Measurements from ENCODE around the gene PCGF1. TPM values are rescaled to one million over a fixed set of nuclear protein-coding genes. Genes with fewer than 3 reads are reported as not detected.

Gene PCGF1
- total RNA-seq, 1 experiment from 2014 or later, result 44.8 TPM

- Histone ChIP-seq H3K4me3 (ENCODE audit: low read length) (peak overlapping the region; percentile 68; the same call in 1 of the 2 replicates), H2AFZ (ENCODE audit: low read length) (no peak overlapping the region; the same call in 1 of the 2 replicates), H3K36me3 (ENCODE audit: insufficient read depth, low read length) (0 out of 2 replicates have a peak, but pooled peaks cover 4% of the 10 kb centered on the region), H3K9me2 (replicated peaks; ENCODE audit: insufficient read depth, low read length) (no peaks in the 10 kb centered on the region), H3K27ac (ENCODE audit: low read length) (no peak overlapping the region), H3K79me2 (ENCODE audit: low read length) (no peaks in the 10 kb centered on the region), H3K4me2 (ENCODE audit: low read depth, low read length, poor library complexity, severe bottlenecking) (peak overlapping the region; percentile 71), H3K27me3 (ENCODE audit: low read length) (no peaks in the 10 kb centered on the region), H3K9ac (ENCODE audit: low read length) (0 out of 2 replicates have a peak overlapping the region, but pooled peaks have one; percentile 78), H3K4me1 (ENCODE audit: low read length) (peaks cover 13% of the 10 kb centered on the region), H3K9me3 (ENCODE audit: low read length) (no peaks in the 10 kb centered on the region), H4K20me1 (ENCODE audit: insufficient read depth, low read depth, low read length) (peaks cover 14% of the 10 kb centered on the region; the same call in 1 of the 2 replicates)
- DNase-seq, result no peak
These were observed 45.7 kb upstream of the PCGF1 start for GRCh38 chr2:74552914-74553811.

GRCh38 chr2:74551942-74552913, 44.7 kb upstream of the PCGF1 start:
- H3K27ac ChIP-seq (ENCODE audit: low read length), result no peak overlapping the region
- no peak overlapping the region for H2AFZ ChIP-seq (ENCODE audit: low read length)
- H3K9ac ChIP-seq (ENCODE audit: low read length), result no peak overlapping the region
- H3K36me3 ChIP-seq (ENCODE audit: insufficient read depth, low read length), result 0 out of 2 replicates have a peak, but pooled peaks cover 4% of the 10 kb centered on the region
- no peak for DNase-seq
- H3K4me2 ChIP-seq (ENCODE audit: low read depth, low read length, poor library complexity, severe bottlenecking), result no peak overlapping the region
- H3K4me1 ChIP-seq (ENCODE audit: low read length), result peaks cover 13% of the 10 kb centered on the region
- no peaks in the 10 kb centered on the region for H3K79me2 ChIP-seq (ENCODE audit: low read length)
- no peaks in the 10 kb centered on the region for H3K27me3 ChIP-seq (ENCODE audit: low read length)
- no peaks in the 10 kb centered on the region for H3K9me2 ChIP-seq (replicated peaks; ENCODE audit: insufficient read depth, low read length)
- H3K4me3 ChIP-seq (ENCODE audit: low read length), result no peak overlapping the region
- peaks cover 14% of the 10 kb centered on the region; the same call in 1 of the 2 replicates for H4K20me1 ChIP-seq (ENCODE audit: insufficient read depth, low read depth, low read length)
- H3K9me3 ChIP-seq (ENCODE audit: low read length), result no peaks in the 10 kb centered on the region

- no peak overlapping the region for H3K9ac ChIP-seq (ENCODE audit: low read length)
- no peak overlapping the region for H2AFZ ChIP-seq (ENCODE audit: low read length)
- peaks cover 14% of the 10 kb centered on the region; the same call in 1 of the 2 replicates for H4K20me1 ChIP-seq (ENCODE audit: insufficient read depth, low read depth, low read length)
- H3K9me2 ChIP-seq (replicated peaks; ENCODE audit: insufficient read depth, low read length), result no peaks in the 10 kb centered on the region
- H3K9me3 ChIP-seq (ENCODE audit: low read length), result no peaks in the 10 kb centered on the region
- DNase-seq, result no peak
- no peak overlapping the region for H3K4me2 ChIP-seq (ENCODE audit: low read depth, low read length, poor library complexity, severe bottlenecking)
- no peaks in the 10 kb centered on the region for H3K79me2 ChIP-seq (ENCODE audit: low read length)
- no peaks in the 10 kb centered on the region for H3K27me3 ChIP-seq (ENCODE audit: low read length)
- H3K27ac ChIP-seq (ENCODE audit: low read length), result no peak overlapping the region
- no peak overlapping the region for H3K4me3 ChIP-seq (ENCODE audit: low read length)
- peaks cover 13% of the 10 kb centered on the region for H3K4me1 ChIP-seq (ENCODE audit: low read length)
- 0 out of 2 replicates have a peak, but pooled peaks cover 4% of the 10 kb centered on the region for H3K36me3 ChIP-seq (ENCODE audit: insufficient read depth, low read length)
These were observed 44.0 kb upstream of the PCGF1 start for GRCh38 chr2:74551530-74551929.

GRCh38 chr2:74550231-74550630, 42.7 kb upstream of the PCGF1 start:
- H3K79me2 ChIP-seq (ENCODE audit: low read length), result no peaks in the 10 kb centered on the region
- peaks cover 8% of the 10 kb centered on the region for H3K4me1 ChIP-seq (ENCODE audit: low read length)
- DNase-seq, result no peak
- H3K36me3 ChIP-seq (ENCODE audit: insufficient read depth, low read length), result no peaks in the 10 kb centered on the region
- H3K4me3 ChIP-seq (ENCODE audit: low read length), result no peak overlapping the region
- H3K9ac ChIP-seq (ENCODE audit: low read length), result no peak overlapping the region
- H2AFZ ChIP-seq (ENCODE audit: low read length), result no peak overlapping the region
- no peak overlapping the region for H3K4me2 ChIP-seq (ENCODE audit: low read depth, low read length, poor library complexity, severe bottlenecking)
- no peaks in the 10 kb centered on the region for H3K9me2 ChIP-seq (replicated peaks; ENCODE audit: insufficient read depth, low read length)
- no peak overlapping the region for H3K27ac ChIP-seq (ENCODE audit: low read length)
- 0 out of 2 replicates have a peak, but pooled peaks cover 2% of the 10 kb centered on the region for H4K20me1 ChIP-seq (ENCODE audit: insufficient read depth, low read depth, low read length)
- no peaks in the 10 kb centered on the region for H3K9me3 ChIP-seq (ENCODE audit: low read length)
- no peaks in the 10 kb centered on the region for H3K27me3 ChIP-seq (ENCODE audit: low read length)

GRCh38 chr2:74548900-74549826, 41.7 kb upstream of the PCGF1 start:
- no peak for DNase-seq
- no peaks in the 10 kb centered on the region for H3K79me2 ChIP-seq (ENCODE audit: low read length)
- H3K4me3 ChIP-seq (ENCODE audit: low read length), result no peak overlapping the region
- no peaks in the 10 kb centered on the region for H3K9me3 ChIP-seq (ENCODE audit: low read length)
- no peak overlapping the region for H3K4me2 ChIP-seq (ENCODE audit: low read depth, low read length, poor library complexity, severe bottlenecking)
- H3K9ac ChIP-seq (ENCODE audit: low read length), result no peak overlapping the region
- H3K4me1 ChIP-seq (ENCODE audit: low read length), result peaks cover 5% of the 10 kb centered on the region
- H2AFZ ChIP-seq (ENCODE audit: low read length), result no peak overlapping the region
- no peaks in the 10 kb centered on the region for H3K36me3 ChIP-seq (ENCODE audit: insufficient read depth, low read length)
- H4K20me1 ChIP-seq (ENCODE audit: insufficient read depth, low read depth, low read length), result no peaks in the 10 kb centered on the region
- H3K27ac ChIP-seq (ENCODE audit: low read length), result no peak overlapping the region
- H3K27me3 ChIP-seq (ENCODE audit: low read length), result no peaks in the 10 kb centered on the region
- H3K9me2 ChIP-seq (replicated peaks; ENCODE audit: insufficient read depth, low read length), result no peaks in the 10 kb centered on the region

GRCh38 chr2:74548285-74548899, 40.9 kb upstream of the PCGF1 start:
- Histone ChIP-seq H2AFZ (ENCODE audit: low read length) (no peak overlapping the region), H3K27ac (ENCODE audit: low read length) (no peak overlapping the region), H3K27me3 (ENCODE audit: low read length) (no peaks in the 10 kb centered on the region), H3K36me3 (ENCODE audit: insufficient read depth, low read length) (no peaks in the 10 kb centered on the region), H3K79me2 (ENCODE audit: low read length) (no peaks in the 10 kb centered on the region), H3K9ac (ENCODE audit: low read length) (no peak overlapping the region), H3K4me3 (ENCODE audit: low read length) (no peak overlapping the region), H3K4me2 (ENCODE audit: low read depth, low read length, poor library complexity, severe bottlenecking) (no peak overlapping the region), H3K4me1 (ENCODE audit: low read length) (no peaks in the 10 kb centered on the region), H3K9me3 (ENCODE audit: low read length) (no peaks in the 10 kb centered on the region), H3K9me2 (replicated peaks; ENCODE audit: insufficient read depth, low read length) (no peaks in the 10 kb centered on the region), H4K20me1 (ENCODE audit: insufficient read depth, low read depth, low read length) (no peaks in the 10 kb centered on the region)
- DNase-seq, result no peak

GRCh38 chr2:74546004-74546403, 38.5 kb upstream of the PCGF1 start:
- no peaks in the 10 kb centered on the region for H3K79me2 ChIP-seq (ENCODE audit: low read length)
- no peaks in the 10 kb centered on the region for H3K4me1 ChIP-seq (ENCODE audit: low read length)
- H3K4me3 ChIP-seq (ENCODE audit: low read length), result no peak overlapping the region
- H4K20me1 ChIP-seq (ENCODE audit: insufficient read depth, low read depth, low read length), result no peaks in the 10 kb centered on the region
- no peak overlapping the region for H3K27ac ChIP-seq (ENCODE audit: low read length)
- no peak overlapping the region for H3K9ac ChIP-seq (ENCODE audit: low read length)
- no peaks in the 10 kb centered on the region for H3K9me2 ChIP-seq (replicated peaks; ENCODE audit: insufficient read depth, low read length)
- H3K4me2 ChIP-seq (ENCODE audit: low read depth, low read length, poor library complexity, severe bottlenecking), result no peak overlapping the region
- no peak for DNase-seq
- H3K36me3 ChIP-seq (ENCODE audit: insufficient read depth, low read length), result no peaks in the 10 kb centered on the region
- H3K27me3 ChIP-seq (ENCODE audit: low read length), result no peaks in the 10 kb centered on the region
- no peaks in the 10 kb centered on the region for H3K9me3 ChIP-seq (ENCODE audit: low read length)
- no peak overlapping the region for H2AFZ ChIP-seq (ENCODE audit: low read length)

Measured in Karpas-422 (cell line).